Measurements from ENCODE around the gene KIAA0513.

DNA sequence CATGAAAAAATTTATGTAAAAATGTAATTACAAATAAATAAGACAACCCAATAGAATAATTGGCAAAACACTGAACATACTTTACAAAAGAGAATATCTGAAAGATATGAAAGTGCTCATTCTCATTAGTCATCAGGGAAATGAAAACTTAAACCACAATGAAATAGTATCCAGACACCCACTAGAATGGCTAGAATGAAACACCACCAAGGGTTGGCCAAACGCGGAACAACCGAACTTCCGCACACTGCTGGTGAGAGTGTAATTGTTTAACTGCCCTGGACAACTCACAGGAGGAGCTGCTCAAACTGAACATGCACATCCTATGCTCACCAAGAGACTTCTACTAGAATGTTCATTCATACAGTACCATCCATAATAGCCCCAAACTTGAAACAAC is 10.4 kb upstream of the KIAA0513 start:
- TF ChIP-seq, protein P1, sequence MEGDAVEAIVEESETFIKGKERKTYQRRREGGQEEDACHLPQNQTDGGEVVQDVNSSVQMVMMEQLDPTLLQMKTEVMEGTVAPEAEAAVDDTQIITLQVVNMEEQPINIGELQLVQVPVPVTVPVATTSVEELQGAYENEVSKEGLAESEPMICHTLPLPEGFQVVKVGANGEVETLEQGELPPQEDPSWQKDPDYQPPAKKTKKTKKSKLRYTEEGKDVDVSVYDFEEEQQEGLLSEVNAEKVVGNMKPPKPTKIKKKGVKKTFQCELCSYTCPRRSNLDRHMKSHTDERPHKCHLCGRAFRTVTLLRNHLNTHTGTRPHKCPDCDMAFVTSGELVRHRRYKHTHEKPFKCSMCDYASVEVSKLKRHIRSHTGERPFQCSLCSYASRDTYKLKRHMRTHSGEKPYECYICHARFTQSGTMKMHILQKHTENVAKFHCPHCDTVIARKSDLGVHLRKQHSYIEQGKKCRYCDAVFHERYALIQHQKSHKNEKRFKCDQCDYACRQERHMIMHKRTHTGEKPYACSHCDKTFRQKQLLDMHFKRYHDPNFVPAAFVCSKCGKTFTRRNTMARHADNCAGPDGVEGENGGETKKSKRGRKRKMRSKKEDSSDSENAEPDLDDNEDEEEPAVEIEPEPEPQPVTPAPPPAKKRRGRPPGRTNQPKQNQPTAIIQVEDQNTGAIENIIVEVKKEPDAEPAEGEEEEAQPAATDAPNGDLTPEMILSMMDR (conservative IDR thresholded peaks at IDR 0.05; ENCODE audit: low read length) = no peak
- TF ChIP-seq EZH2phosphoT487 (IDR thresholded peaks at IDR 0.05; ENCODE audit: borderline replicate concordance) = no peak
